Endothelial cell of hepatic sinusoid (primary cell): Measurements from ENCODE around the gene CDKN2AIP.
"Not testable (repeated sequence)": the region's sequence is repeated elsewhere in the genome, so short reads cannot be mapped to it uniquely, and the experiment has no call there.

Experiments used
- in situ Hi-C: cut with HindIII; loops from 2 replicates; pipeline ENCODE4 v1.10.0; 2017; ENCODE audit warnings: low sequenced_read_pairs

CDKN2AIP gene

GRCh38 chr4:183445097-183445428 lies 627 bp downstream of the CDKN2AIP start:
- in situ Hi-C loops: no loop called here

DNA sequence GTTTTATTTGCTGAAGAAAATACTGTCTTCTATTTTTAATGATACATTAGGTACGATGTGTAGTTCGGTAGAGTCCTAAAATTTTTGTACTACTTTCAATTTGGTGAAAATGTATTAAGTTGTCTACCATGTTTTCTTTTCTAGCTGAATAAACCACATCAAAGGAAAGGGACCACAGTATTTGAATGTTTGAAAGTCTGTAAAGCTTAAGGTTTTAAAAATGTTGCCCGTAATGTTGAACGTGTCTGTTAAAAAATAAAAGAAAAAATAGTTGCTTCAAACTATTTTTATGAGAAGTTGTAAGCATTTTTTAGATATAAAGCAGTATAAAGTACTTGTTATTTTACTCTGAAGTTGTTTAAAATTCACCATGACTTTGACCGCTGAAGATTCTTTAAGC lies 3.2 kb downstream of the CDKN2AIP start:
- in situ Hi-C loops: no loop called here

DNA sequence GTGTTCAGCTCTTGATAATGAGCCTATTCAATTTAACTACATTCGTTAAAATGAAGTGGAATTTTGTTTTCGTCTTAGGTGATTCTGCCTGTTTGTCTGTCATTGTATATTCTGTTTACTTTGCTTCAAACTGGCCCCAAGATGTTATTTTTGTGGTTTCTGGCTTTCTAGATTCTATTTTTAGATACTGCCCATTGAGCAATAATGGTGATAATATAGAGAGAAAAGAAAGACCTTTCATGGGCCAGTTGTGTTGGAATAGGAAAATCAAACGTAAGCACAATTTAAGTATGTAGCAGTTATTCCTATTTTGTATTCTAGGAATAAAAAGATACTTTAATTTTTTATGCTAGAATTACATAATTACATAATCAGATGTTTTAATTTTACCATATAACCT lies 4.0 kb downstream of the CDKN2AIP start:
- in situ Hi-C loops: no loop called here

DNA sequence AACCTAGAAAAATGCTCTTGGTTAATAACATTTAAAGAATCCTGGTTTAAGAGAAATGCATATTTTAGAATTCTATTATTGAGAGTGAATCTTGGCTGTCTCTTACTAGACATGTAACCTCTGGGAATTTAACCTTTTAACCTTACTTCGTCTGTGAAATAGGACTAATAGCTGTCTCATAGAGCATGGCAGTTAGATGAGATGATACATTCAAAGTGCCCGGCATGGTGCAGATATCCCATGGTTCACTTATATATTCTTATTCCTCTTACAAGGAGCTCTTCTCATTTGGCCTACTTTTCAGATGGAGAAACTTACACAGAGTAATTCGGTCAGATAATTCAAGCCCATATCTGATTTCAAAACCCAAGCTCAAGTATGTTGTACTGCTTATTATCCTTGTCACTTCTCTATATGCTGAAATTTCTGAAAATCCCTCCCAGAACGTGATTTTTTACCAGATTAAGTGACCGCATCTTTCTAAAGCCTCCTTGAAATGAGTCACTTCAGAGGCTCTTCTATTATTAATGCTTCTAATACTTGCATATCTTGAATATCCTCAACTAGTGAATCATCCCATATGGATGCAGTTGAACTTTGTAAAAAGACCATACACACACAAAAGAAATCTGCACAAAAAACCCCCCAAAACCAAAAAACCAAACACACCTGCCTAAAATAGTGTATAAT lies 4.9 kb downstream of the CDKN2AIP start:
- in situ Hi-C loops: no loop called here

DNA sequence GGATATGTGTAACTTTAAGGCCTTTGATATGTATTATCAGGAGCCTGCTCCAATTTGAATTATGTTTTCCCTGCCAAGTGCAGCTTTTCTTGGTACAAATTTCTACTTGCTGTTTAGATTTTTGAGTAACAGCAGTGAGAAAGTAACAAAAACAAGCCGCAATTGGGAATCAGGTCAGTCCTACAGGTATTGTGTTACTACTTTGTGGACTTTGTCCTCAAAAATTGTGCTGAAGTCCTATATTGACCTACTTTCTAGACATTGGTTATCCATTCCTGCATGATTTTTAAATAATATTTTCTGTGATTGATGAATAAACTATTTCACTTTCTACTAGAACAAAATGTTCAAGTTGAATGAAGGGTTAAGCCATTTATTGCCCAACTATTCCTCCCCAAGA lies 5.7 kb downstream of the CDKN2AIP start:
- in situ Hi-C loops: no loop called here

- in situ Hi-C loops: no loop called here
These were observed 11.2 kb downstream of the CDKN2AIP start for GRCh38 chr4:183455431-183456195.

- in situ Hi-C loops: no loop called here
These were observed 13.6 kb downstream of the CDKN2AIP start for GRCh38 chr4:183458005-183458404.

DNA sequence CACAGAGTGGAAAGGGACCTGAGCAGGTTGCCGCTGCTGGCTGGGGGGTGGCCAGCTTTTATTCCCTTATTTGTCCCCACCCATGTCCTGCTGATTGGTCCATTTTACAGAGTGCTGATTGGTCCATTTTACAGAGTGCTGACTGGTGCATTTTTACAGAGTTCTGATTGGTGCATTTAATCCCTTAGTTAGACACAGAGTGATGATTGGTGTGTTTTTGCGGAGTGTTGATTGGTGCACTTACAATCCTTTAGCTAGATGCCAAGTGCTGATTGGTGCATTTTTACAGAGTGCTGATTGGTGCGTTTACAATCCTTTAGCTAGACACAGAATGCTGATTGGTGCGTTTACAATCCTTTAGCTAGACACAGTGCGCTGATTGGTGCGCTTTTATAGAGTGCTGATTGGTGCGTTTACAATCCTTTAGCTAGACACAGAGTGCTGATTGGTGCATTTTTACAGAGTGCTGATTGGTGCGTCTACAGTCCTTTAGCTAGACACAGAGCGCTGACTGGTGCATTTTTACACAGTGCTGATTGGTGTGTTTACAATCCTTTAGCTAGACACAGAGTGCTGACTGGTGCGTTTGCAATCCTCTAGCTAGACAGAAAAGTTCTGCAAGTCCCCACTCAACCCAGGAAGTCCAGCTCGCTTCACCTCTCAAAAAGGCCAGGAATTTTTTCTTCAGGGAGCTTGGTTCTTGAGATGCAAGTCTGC lies 19.6 kb downstream of the CDKN2AIP start:
- in situ Hi-C loops: not testable (repeated sequence)

GRCh38 chr4:183465879-183466278 lies 21.4 kb downstream of the CDKN2AIP start:
- in situ Hi-C loops: loop anchor here (5.0 kb wide), 1 partner anchor 61 kb away; no protein-coding TSS in a partner anchor

DNA sequence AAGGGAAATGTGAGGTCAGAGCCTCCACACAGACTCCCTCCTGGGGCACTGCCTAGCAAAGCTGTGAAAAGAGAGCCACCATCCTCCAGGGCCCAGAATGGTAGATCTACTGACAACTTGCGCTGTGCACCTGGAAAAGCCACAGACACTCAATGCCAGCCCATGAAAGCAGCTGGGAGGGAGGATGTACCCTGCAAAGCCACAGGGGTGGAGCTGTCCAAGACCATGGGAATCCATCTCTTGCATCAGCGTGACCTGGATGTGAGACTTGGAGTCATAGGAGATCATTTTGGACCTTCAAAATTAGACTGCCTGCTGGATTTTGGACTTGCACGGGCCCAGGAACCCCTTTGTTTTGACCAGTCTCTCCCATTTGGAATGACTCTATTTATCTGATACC lies 22.8 kb downstream of the CDKN2AIP start:
- in situ Hi-C loops: loop anchor here (5.0 kb wide), 1 partner anchor 60 kb away; no protein-coding TSS in a partner anchor

DNA sequence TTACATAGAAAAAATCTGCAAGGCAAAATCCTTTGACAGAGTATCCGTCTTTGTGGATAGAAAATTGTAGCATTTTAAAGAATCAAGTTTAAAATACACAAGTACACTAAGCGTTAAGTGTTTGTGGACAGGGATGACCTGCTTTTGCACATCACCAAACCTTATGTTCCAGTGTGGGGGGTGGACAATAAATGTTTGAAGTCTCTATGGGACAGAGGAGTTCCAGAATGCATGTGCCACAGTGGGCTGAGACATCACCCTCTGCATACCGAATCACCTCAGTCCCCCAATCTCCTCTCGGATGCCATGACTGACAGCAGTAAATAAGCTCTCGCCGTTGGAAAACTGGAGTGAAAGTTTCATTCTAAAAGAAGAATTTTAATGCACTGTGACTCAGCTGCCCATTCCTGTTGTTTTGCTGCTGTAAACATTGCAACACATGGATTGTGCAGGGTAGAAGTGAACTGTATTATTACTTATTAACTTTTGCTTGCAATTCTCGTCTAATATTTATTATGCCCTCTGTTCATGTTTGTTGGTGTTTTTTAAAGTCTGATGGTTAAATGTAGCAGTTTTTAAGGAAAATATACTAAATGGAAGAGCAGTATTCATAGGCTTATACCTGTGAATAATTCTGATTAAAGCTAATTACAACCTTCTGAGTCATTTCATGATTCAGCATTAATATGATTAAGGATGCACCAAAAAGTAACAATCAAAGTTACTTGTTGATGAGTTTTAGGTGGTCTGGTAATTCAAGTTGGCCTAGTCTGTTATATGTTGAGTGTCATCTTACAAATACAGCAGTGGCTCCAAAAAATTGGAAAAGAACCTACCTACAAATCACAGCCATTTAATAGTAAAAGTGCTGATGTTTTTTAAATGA lies 24.0 kb downstream of the CDKN2AIP start:
- in situ Hi-C loops: loop anchor here (5.0 kb wide), 1 partner anchor 59 kb away; no protein-coding TSS in a partner anchor

DNA sequence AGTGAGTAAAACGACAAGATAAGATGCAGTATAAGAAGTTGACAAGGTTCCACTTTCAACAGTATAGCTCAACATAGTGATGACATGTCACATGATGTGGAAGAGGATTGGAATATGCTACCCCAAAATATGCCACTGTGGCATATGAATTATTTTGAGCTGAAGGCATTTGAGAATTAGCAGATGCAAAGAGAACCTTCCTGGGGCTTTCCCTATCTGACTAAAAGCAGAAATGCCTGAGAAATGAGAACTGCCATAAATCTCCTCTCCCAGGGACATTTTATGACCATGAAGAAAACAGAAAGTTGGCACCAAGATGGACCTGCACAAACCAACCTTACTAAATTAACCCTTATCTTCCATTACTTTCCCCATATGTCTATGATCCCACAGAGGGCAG lies 24.8 kb downstream of the CDKN2AIP start:
- in situ Hi-C loops: loop anchor here (5.0 kb wide), 1 partner anchor 58 kb away; no protein-coding TSS in a partner anchor

DNA sequence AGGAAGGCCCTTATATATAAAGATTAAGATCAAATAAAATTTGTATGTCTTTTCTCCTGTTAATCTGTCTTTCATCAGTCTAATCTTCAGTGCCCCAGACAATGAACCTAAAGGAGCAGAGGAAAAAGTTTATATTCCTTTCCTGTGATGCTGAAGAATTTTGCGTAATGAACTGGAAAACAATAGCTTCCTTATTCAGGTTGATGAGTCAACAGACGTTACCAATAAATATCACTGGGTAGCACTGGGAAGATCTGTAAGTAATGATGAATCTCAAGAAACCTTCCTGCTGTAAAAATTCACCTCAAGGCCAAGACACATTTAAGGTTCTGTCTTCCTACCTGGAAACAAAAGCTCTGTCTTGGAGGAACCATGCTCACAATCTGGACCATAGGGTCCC lies 25.5 kb downstream of the CDKN2AIP start:
- in situ Hi-C loops: loop anchor here (5.0 kb wide), 1 partner anchor 57 kb away; no protein-coding TSS in a partner anchor

GRCh38 chr4:183470821-183471220 lies 26.4 kb downstream of the CDKN2AIP start:
- in situ Hi-C loops: no loop called here

GRCh38 chr4:183471946-183472708 lies 27.7 kb downstream of the CDKN2AIP start:
- in situ Hi-C loops: no loop called here

- in situ Hi-C loops: no loop called here
These were observed 33.7 kb downstream of the CDKN2AIP start for GRCh38 chr4:183478123-183478522.

- in situ Hi-C loops: no loop called here
These were observed 34.5 kb downstream of the CDKN2AIP start for GRCh38 chr4:183478926-183479325.

DNA sequence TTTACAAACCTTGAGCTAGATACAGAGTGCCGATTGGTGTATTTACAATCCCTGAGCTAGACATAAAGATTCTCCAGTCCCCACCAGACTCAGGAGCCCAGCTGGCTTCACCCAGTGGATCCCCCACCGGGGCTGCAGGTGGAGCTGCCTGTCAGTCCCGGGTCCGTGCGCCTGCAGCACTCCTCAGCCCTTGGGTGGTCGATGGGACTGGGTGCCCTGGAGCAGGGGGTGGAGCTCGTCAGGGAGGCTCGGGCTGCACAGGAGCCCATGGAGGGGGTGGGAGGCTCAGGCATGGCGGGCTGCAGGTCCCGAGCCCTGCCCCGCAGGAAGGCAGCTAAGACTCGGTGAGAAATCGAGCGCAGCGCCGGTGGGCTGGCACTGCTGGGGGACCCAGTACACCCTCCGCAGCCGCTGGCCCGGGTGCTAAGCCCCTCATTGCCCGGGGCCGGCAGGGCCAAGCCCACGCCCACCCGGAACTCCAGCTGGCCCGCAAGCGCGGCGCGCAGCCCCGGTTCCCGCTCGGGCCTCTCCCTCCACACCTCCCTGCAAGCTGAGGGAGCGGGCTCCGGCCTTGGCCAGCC lies 38.2 kb downstream of the CDKN2AIP start:
- in situ Hi-C loops: not testable (repeated sequence)

GRCh38 chr4:183483997-183484396 lies 39.6 kb downstream of the CDKN2AIP start:
- in situ Hi-C loops: no loop called here
